CD4-positive, alpha-beta T cell treated with Interleukin-10 for 1 hour (primary cell): ENCODE data around the gene PSG1.
"Not testable (repeated sequence)": the region's sequence is repeated elsewhere in the genome, so short reads cannot be mapped to it uniquely, and the experiment has no call there.

Experiments used
- DNase-seq: peaks from one replicate; pipeline ENCODE4 v3.0.0-alpha.2; 2020

The PSG1 gene

GRCh38 chr19:42879613-42880012, at the start of gene PSG1:
TSS of gene PSG1 (minus strand) at chr19:42879713. CDS start at chr19:42879581, 132 bp downstream.
- DNase-seq = no peak

- DNase-seq = no peak
These were observed 49.4 kb upstream of the PSG1 start for GRCh38 chr19:42928896-42929295.

GRCh38 chr19:42926781-42927180, 47.3 kb upstream of the PSG1 start:
- DNase-seq = no peak

GRCh38 chr19:42923106-42923505, 43.6 kb upstream of the PSG1 start:
- DNase-seq = peak; percentile 5

- DNase-seq = not testable (repeated sequence)
These were observed 41.5 kb upstream of the PSG1 start for GRCh38 chr19:42920971-42921370.

GRCh38 chr19:42919757-42920079, 40.2 kb upstream of the PSG1 start:
- no peak for DNase-seq

- DNase-seq = not testable (repeated sequence)
These were observed 39.7 kb upstream of the PSG1 start for GRCh38 chr19:42919070-42919756.

- DNase-seq = not testable (repeated sequence)
These were observed 39.0 kb upstream of the PSG1 start for GRCh38 chr19:42918377-42919069.

- not testable (repeated sequence) for DNase-seq
These were observed 38.1 kb upstream of the PSG1 start, which contains the start of gene PSG6 for GRCh38 chr19:42917634-42918033. TSS of gene PSG6 (minus strand) at chr19:42917894. CDS start at chr19:42917792, 102 bp downstream.

- DNase-seq = not testable (repeated sequence)
These were observed 37.4 kb upstream of the PSG1 start for GRCh38 chr19:42916931-42917330.

GRCh38 chr19:42913516-42913915, 34.0 kb upstream of the PSG1 start:
- not testable (repeated sequence) for DNase-seq

- not testable (repeated sequence) for DNase-seq
These were observed 33.4 kb upstream of the PSG1 start for GRCh38 chr19:42912941-42913340.

GRCh38 chr19:42911731-42912130, 32.2 kb upstream of the PSG1 start:
- not testable (repeated sequence) for DNase-seq

- not testable (repeated sequence) for DNase-seq
These were observed 26.6 kb upstream of the PSG1 start for GRCh38 chr19:42906162-42906561.

GRCh38 chr19:42900561-42900960, 21.0 kb upstream of the PSG1 start:
- DNase-seq = not testable (repeated sequence)

GRCh38 chr19:42899674-42900073, 20.2 kb upstream of the PSG1 start:
- not testable (repeated sequence) for DNase-seq

GRCh38 chr19:42899110-42899509, 19.6 kb upstream of the PSG1 start:
- DNase-seq = not testable (repeated sequence)

- DNase-seq = not testable (repeated sequence)
These were observed 19.1 kb upstream of the PSG1 start for GRCh38 chr19:42898656-42899055.

- DNase-seq = not testable (repeated sequence)
These were observed 18.2 kb upstream of the PSG1 start for GRCh38 chr19:42897729-42898128.

- not testable (repeated sequence) for DNase-seq
These were observed 10.9 kb upstream of the PSG1 start for GRCh38 chr19:42890446-42890845.

- not testable (repeated sequence) for DNase-seq
These were observed 8.4 kb upstream of the PSG1 start for GRCh38 chr19:42887876-42888445.

GRCh38 chr19:42882730-42883129, 3.2 kb upstream of the PSG1 start:
- DNase-seq = not testable (repeated sequence)

GRCh38 chr19:42882010-42882409, 2.5 kb upstream of the PSG1 start:
- not testable (repeated sequence) for DNase-seq

- not testable (repeated sequence) for DNase-seq
These were observed 1.8 kb upstream of the PSG1 start for GRCh38 chr19:42881279-42881678.
